H1 (cell line): ENCODE measurements around the gene CEP72. TPM values are rescaled to one million over a fixed set of nuclear protein-coding genes. Genes with fewer than 3 reads are reported as not detected.
A peak's percentile ranks its signal among the peaks of the same experiment; 100 is the strongest.

Source experiments
- CTCF ChIA-PET: fragments of 300-600 bp; sonication (Branson Sonifier 250); formaldehyde crosslinking; loops from one replicate; lab custom pipeline; 2021; ENCODE audit not compliant: partially characterized antibody; lab: Charles Lee
- POLR2A ChIA-PET: fragments of 300-600 bp; sonication (Branson Sonifier 250); formaldehyde crosslinking; loops from one replicate; lab custom pipeline; 2021; ENCODE audit warnings: inconsistent platforms; ENCODE audit not compliant: partially characterized antibody; lab: Charles Lee
- DNase-seq, 2 experiments: peaks; one replicate each; pipeline versions ENCODE4 v3.0.0 to v3.0.0-alpha.2; 2010 to 2022; ENCODE audit warnings: low spot score in 2 of 2, low read depth in 1 of 2, mixed read lengths in 1 of 2
- FAIRE-seq: peaks from 2 replicates; lab custom pipeline; 2011; peaks lifted over from hg19 to GRCh38; lab: Jason Lieb, UNC
- H2AFZ ChIP-seq: 2 replicates; pipeline ENCODE4 v1.8.1; 2012; ENCODE audit warnings: low read length, inconsistent platforms
- H2AK5ac ChIP-seq: 2 replicates; pipeline ENCODE4 v1.6.1; 2013; ENCODE audit warnings: low read depth, low read length
- H2BK120ac ChIP-seq: replicated peaks from 2 replicates; pipeline ENCODE3; 2013; ENCODE audit warnings: low read depth, low read length, inconsistent platforms
- H2BK12ac ChIP-seq: 2 replicates; pipeline ENCODE4 v1.6.1; 2013; ENCODE audit warnings: low read depth, low read length
- H2BK15ac ChIP-seq: 2 replicates; pipeline ENCODE4 v1.6.1; 2013; ENCODE audit warnings: low read length
- H2BK20ac ChIP-seq: 2 replicates; pipeline ENCODE4 v1.6.1; 2013; ENCODE audit warnings: low read length
- H2BK5ac ChIP-seq: 2 replicates; pipeline ENCODE4 v1.6.1; 2013; ENCODE audit warnings: low read depth, low read length
- H3K14ac ChIP-seq: 2 replicates; pipeline ENCODE4 v1.6.1; 2013; ENCODE audit warnings: inconsistent platforms; ENCODE audit not compliant: insufficient read length
- H3K18ac ChIP-seq: 2 replicates; pipeline ENCODE4 v1.6.1; 2013; ENCODE audit warnings: low read length; ENCODE audit errors: extremely low read depth
- H3K23ac ChIP-seq: 2 replicates; pipeline ENCODE4 v1.6.1; 2013; ENCODE audit warnings: inconsistent platforms; ENCODE audit not compliant: insufficient read length
- H3K23me2 ChIP-seq: 2 replicates; pipeline ENCODE4 v1.6.1; 2013; ENCODE audit warnings: low read depth, low read length
- H3K27ac ChIP-seq: 2 replicates; pipeline ENCODE4 v1.6.1; 2011; ENCODE audit warnings: low read depth, low read length, inconsistent platforms
- H3K27me3 ChIP-seq, 4 experiments: replicated peaks in 1 of 4; 1 replicate in 1 of 4; 2 replicates in 3 of 4; pipeline versions ENCODE4 v1.6.1 to v1.8.1; 2011 to 2013; ENCODE audit warnings: low read length in 3 of 4, mild to moderate bottlenecking in 3 of 4, inconsistent platforms in 2 of 4, mixed read lengths in 2 of 4, moderate library complexity in 1 of 4; ENCODE audit not compliant: control insufficient read depth in 3 of 4, insufficient read depth in 3 of 4; ENCODE audit errors: extremely low read depth in 1 of 4
- H3K36me3 ChIP-seq, 4 experiments: 2 replicates each; pipeline versions ENCODE4 v1.6.1 to v1.8.1; 2011 to 2013; ENCODE audit warnings: mild to moderate bottlenecking in 4 of 4, low read length in 3 of 4, moderate library complexity in 2 of 4, control low read depth in 1 of 4, inconsistent platforms in 1 of 4; ENCODE audit not compliant: insufficient read depth in 4 of 4, control insufficient read depth in 2 of 4
- H3K4ac ChIP-seq: replicated peaks from 2 replicates; pipeline ENCODE3; 2013; ENCODE audit warnings: low read length, low read depth, mixed read lengths, inconsistent platforms; ENCODE audit not compliant: insufficient read length
- H3K4me1 ChIP-seq, 4 experiments: replicated peaks in 1 of 4; 1 replicate in 1 of 4; 2 replicates in 3 of 4; pipeline versions ENCODE4 v1.6.1 to v1.8.1; 2011 to 2013; ENCODE audit warnings: low read length in 3 of 4, inconsistent platforms in 2 of 4, mixed read lengths in 1 of 4; ENCODE audit not compliant: insufficient read depth in 4 of 4, control insufficient read depth in 3 of 4
- H3K4me2 ChIP-seq, 2 experiments: 2 replicates each; pipeline versions ENCODE4 v1.6.1 to v1.8.1; 2011 to 2013; ENCODE audit warnings: low read depth in 2 of 2, low read length in 2 of 2, control low read depth in 1 of 2, inconsistent platforms in 1 of 2, mild to moderate bottlenecking in 1 of 2; ENCODE audit not compliant: insufficient read depth in 1 of 2
- H3K4me3 ChIP-seq, 4 experiments: fragments of 200-600, 300-600 bp in 1 of 4; sonication (generic), shearing (Covaris generic), sonication (Bioruptor Twin) in 1 of 4; 2 replicates each; pipeline versions ENCODE4 v1.5.1 to v1.8.1; 2011 to 2016; ENCODE audit warnings: low read length in 4 of 4, low read depth in 3 of 4, control low read depth in 2 of 4, inconsistent platforms in 2 of 4, mild to moderate bottlenecking in 2 of 4, mixed read lengths in 1 of 4, moderate library complexity in 1 of 4; ENCODE audit not compliant: insufficient read depth in 2 of 4; ENCODE audit errors: extremely low read depth in 1 of 4
- H3K56ac ChIP-seq: replicated peaks from 2 replicates; pipeline ENCODE3; 2013; ENCODE audit warnings: low read depth, mild to moderate bottlenecking, mixed read lengths, low read length, inconsistent platforms; ENCODE audit not compliant: insufficient read length
- H3K79me1 ChIP-seq: 2 replicates; pipeline ENCODE4 v1.6.1; 2013; ENCODE audit warnings: low read depth, low read length, control low read depth
- H3K79me2 ChIP-seq, 2 experiments: 2 replicates each; pipeline versions ENCODE4 v1.6.1 to v1.8.1; 2012 to 2013; ENCODE audit warnings: low read length in 2 of 2, mild to moderate bottlenecking in 2 of 2, inconsistent platforms in 1 of 2; ENCODE audit not compliant: insufficient read depth in 2 of 2, control insufficient read depth in 1 of 2
- H3K9ac ChIP-seq, 4 experiments: replicated peaks in 1 of 4; 1 replicate in 1 of 4; 2 replicates in 3 of 4; pipeline versions ENCODE4 v1.6.1 to v1.8.1; 2011 to 2013; ENCODE audit warnings: low read depth in 3 of 4, low read length in 3 of 4, control low read depth in 2 of 4, mild to moderate bottlenecking in 2 of 4, moderate library complexity in 2 of 4, inconsistent platforms in 1 of 4; ENCODE audit errors: extremely low read depth in 1 of 4
- H3K9me3 ChIP-seq, 2 experiments: 2 replicates each; pipeline versions ENCODE4 v1.6.1 to v1.8.1; 2012 to 2013; ENCODE audit warnings: mild to moderate bottlenecking in 2 of 2, moderate library complexity in 2 of 2, control low read depth in 1 of 2, inconsistent platforms in 1 of 2, low read depth in 1 of 2, low read length in 1 of 2, mixed read lengths in 1 of 2; ENCODE audit not compliant: insufficient read depth in 2 of 2
- H4K20me1 ChIP-seq, 2 experiments: replicated peaks in 1 of 2; 2 replicates each; pipeline versions ENCODE3 to v1.8.1; 2011 to 2013; ENCODE audit warnings: inconsistent platforms in 2 of 2, low read length in 2 of 2, mild to moderate bottlenecking in 1 of 2; ENCODE audit not compliant: insufficient read depth in 2 of 2, control insufficient read depth in 1 of 2
- H4K5ac ChIP-seq: 2 replicates; pipeline ENCODE4 v1.6.1; 2013; ENCODE audit warnings: low read length, low read depth, mixed read lengths, inconsistent platforms; ENCODE audit not compliant: insufficient read length
- H4K8ac ChIP-seq: 2 replicates; pipeline ENCODE4 v1.8.0; 2013; ENCODE audit warnings: mild to moderate bottlenecking, moderate library complexity, low read length, inconsistent platforms; ENCODE audit not compliant: insufficient read depth; ENCODE audit errors: extremely low read depth
- H4K91ac ChIP-seq: replicated peaks from 2 replicates; pipeline ENCODE3; 2013; ENCODE audit warnings: low read length, mixed read lengths, inconsistent platforms; ENCODE audit not compliant: insufficient read length
- CHD1 ChIP-seq: IDR thresholded peaks from 2 replicates; pipeline ENCODE4 v1.6.1; 2012; ENCODE audit warnings: low read depth, low read length, improper control_type of control experiment
- SAP30 ChIP-seq: fragments of 300-600 bp; sonication (generic); IDR thresholded peaks from 2 replicates; pipeline ENCODE4 v1.7.1; 2012; ENCODE audit warnings: low read length, moderate library complexity, mild to moderate bottlenecking, inconsistent platforms; ENCODE audit not compliant: insufficient read depth, insufficient replicate concordance
- WGBS, 2 experiments: shearing (Covaris generic) in 1 of 2; methylation state at CpG; one replicate each; pipeline versions ENCODE4 v1.1.6 to v1.1.7; 2013 to 2015; ENCODE audit warnings: low lambda C conversion rate in 2 of 2, mixed read lengths in 2 of 2, inconsistent platforms in 1 of 2, low coverage in 1 of 2, missing lambda C conversion rate in 1 of 2; ENCODE audit not compliant: insufficient replicate concordance in 2 of 2, insufficient coverage in 1 of 2, insufficient read length in 1 of 2; ENCODE audit errors: extremely low coverage in 1 of 2, missing lambda C conversion rate in 1 of 2; 5-methylcytosine and 5-hydroxymethylcytosine counted together
- polyA plus RNA-seq, 7 experiments: library from polyadenylated mRNA; depleted of rRNA in 3 of 7; stranded (reverse) in 5 of 7; unstranded in 2 of 7; fragments of >200 nt in 5 of 7; fragments of 200-250 nt in 2 of 7; gene quantifications; 1 replicate in 5 of 7; 2 replicates in 1 of 7; 4 replicates in 1 of 7; pipeline versions ENCODE4 v1.2.1 to v1.2.3, GENCODE V29; 2011 to 2013; ENCODE audit warnings: missing spikeins in 2 of 7, mixed read lengths in 2 of 7
- total RNA-seq: library from RNA; stranded (reverse); fragmentation: NEBNext Ultra II Directional; extraction: Animal tissue kit (Norgen Biotek cat#: 25700); gene quantifications from 2 replicates; pipeline ENCODE4 v1.2.1, GENCODE V29; 2021

The CEP72 gene
- total and polyA plus RNA-seq, 2 of the 8 experiments (the other 6 are each of a cell fraction or from before 2014, with no cell fraction given), result 13.1 to 19.6 TPM

GRCh38 chr5:591746-592145 is 20.4 kb upstream of the CEP72 start:
- Histone ChIP-seq H3K36me3 (no peaks in the 10 kb centered on the region), H3K18ac (no peak overlapping the region), H3K9ac (no peak overlapping the region), H2AK5ac (no peak overlapping the region), H4K8ac (no peak overlapping the region), H2AFZ (peak overlapping the region; percentile 45; the same call in 1 of the 2 replicates), H2BK120ac (no peak overlapping the region), H3K4me1 (no peaks in the 10 kb centered on the region), H3K79me1 (no peaks in the 10 kb centered on the region), H2BK20ac (no peak overlapping the region; the same call in 1 of the 2 replicates), H3K4me3 (no peak overlapping the region), H2BK15ac (no peak overlapping the region), H4K20me1 (peaks cover 0 to 5% of the 10 kb centered on the region in 2 experiments), H3K27ac (no peak overlapping the region), H4K91ac (no peak overlapping the region), H2BK12ac (no peak overlapping the region), H3K79me2 (no peaks in the 10 kb centered on the region)
- POLR2A ChIA-PET, result no interaction called here
- WGBS, 2 experiments, result 87% methylated on average over 5 of the region's 5 CpGs; no CpG with 5 or more reads in 1 of the 2 experiments
- FAIRE-seq, result no peak
- TF ChIP-seq SAP30 (no peak), CHD1 (no peak)
- TF ChIP-seq, all 59 proteins: peak for 0
- H3K9me3 ChIP-seq, result no peaks in the 10 kb centered on the region
- H2BK5ac ChIP-seq, result no peak overlapping the region
- H3K23me2 ChIP-seq, result no peaks in the 10 kb centered on the region
- no peak overlapping the region for H3K23ac ChIP-seq
- no peak for DNase-seq
- H3K4ac ChIP-seq, result no peak overlapping the region
- H4K5ac ChIP-seq, result no peak overlapping the region
- no peak overlapping the region for H3K4me2 ChIP-seq
- peaks cover 0 to 4% (median 0%) of the 10 kb centered on the region in 4 experiments; a peak in 1 of 7 replicates for H3K27me3 ChIP-seq
- CTCF ChIA-PET, result interaction anchor here (0.8 to 1.5 kb wide), 5 partner anchors 21 to 78 kb away, joined by 3 read pairs; partner anchors contain the start of gene CEP72
- no peak overlapping the region for H3K14ac ChIP-seq
- H3K56ac ChIP-seq, result no peak overlapping the region
